H1 (cell line): Measurements from ENCODE around the gene PDCD2. TPM values are rescaled to one million over a fixed set of nuclear protein-coding genes. Genes with fewer than 3 reads are reported as not detected.

ENCODE experiments used
- CTCF ChIA-PET: fragments of 300-600 bp; sonication (Branson Sonifier 250); formaldehyde crosslinking; loops from one replicate; lab custom pipeline; 2021; ENCODE audit not compliant: partially characterized antibody; lab: Charles Lee
- POLR2A ChIA-PET: fragments of 300-600 bp; sonication (Branson Sonifier 250); formaldehyde crosslinking; loops from one replicate; lab custom pipeline; 2021; ENCODE audit warnings: inconsistent platforms; ENCODE audit not compliant: partially characterized antibody; lab: Charles Lee
- DNase-seq, 2 experiments: peaks; one replicate each; pipeline versions ENCODE4 v3.0.0 to v3.0.0-alpha.2; 2010 to 2022; ENCODE audit warnings: low spot score in 2 of 2, low read depth in 1 of 2, mixed read lengths in 1 of 2
- FAIRE-seq: peaks from 2 replicates; lab custom pipeline; 2011; peaks lifted over from hg19 to GRCh38; lab: Jason Lieb, UNC
- H2AFZ ChIP-seq: 2 replicates; pipeline ENCODE4 v1.8.1; 2012; ENCODE audit warnings: low read length, inconsistent platforms
- H2AK5ac ChIP-seq: 2 replicates; pipeline ENCODE4 v1.6.1; 2013; ENCODE audit warnings: low read depth, low read length
- H2BK120ac ChIP-seq: replicated peaks from 2 replicates; pipeline ENCODE3; 2013; ENCODE audit warnings: low read depth, low read length, inconsistent platforms
- H2BK12ac ChIP-seq: 2 replicates; pipeline ENCODE4 v1.6.1; 2013; ENCODE audit warnings: low read depth, low read length
- H2BK15ac ChIP-seq: 2 replicates; pipeline ENCODE4 v1.6.1; 2013; ENCODE audit warnings: low read length
- H2BK20ac ChIP-seq: 2 replicates; pipeline ENCODE4 v1.6.1; 2013; ENCODE audit warnings: low read length
- H2BK5ac ChIP-seq: 2 replicates; pipeline ENCODE4 v1.6.1; 2013; ENCODE audit warnings: low read depth, low read length
- H3K14ac ChIP-seq: 2 replicates; pipeline ENCODE4 v1.6.1; 2013; ENCODE audit warnings: inconsistent platforms; ENCODE audit not compliant: insufficient read length
- H3K18ac ChIP-seq: 2 replicates; pipeline ENCODE4 v1.6.1; 2013; ENCODE audit warnings: low read length; ENCODE audit errors: extremely low read depth
- H3K23ac ChIP-seq: 2 replicates; pipeline ENCODE4 v1.6.1; 2013; ENCODE audit warnings: inconsistent platforms; ENCODE audit not compliant: insufficient read length
- H3K23me2 ChIP-seq: 2 replicates; pipeline ENCODE4 v1.6.1; 2013; ENCODE audit warnings: low read depth, low read length
- H3K27ac ChIP-seq: 2 replicates; pipeline ENCODE4 v1.6.1; 2011; ENCODE audit warnings: low read depth, low read length, inconsistent platforms
- H3K27me3 ChIP-seq, 4 experiments: replicated peaks in 1 of 4; 1 replicate in 1 of 4; 2 replicates in 3 of 4; pipeline versions ENCODE4 v1.6.1 to v1.8.1; 2011 to 2013; ENCODE audit warnings: low read length in 3 of 4, mild to moderate bottlenecking in 3 of 4, inconsistent platforms in 2 of 4, mixed read lengths in 2 of 4, moderate library complexity in 1 of 4; ENCODE audit not compliant: control insufficient read depth in 3 of 4, insufficient read depth in 3 of 4; ENCODE audit errors: extremely low read depth in 1 of 4
- H3K36me3 ChIP-seq, 4 experiments: 2 replicates each; pipeline versions ENCODE4 v1.6.1 to v1.8.1; 2011 to 2013; ENCODE audit warnings: mild to moderate bottlenecking in 4 of 4, low read length in 3 of 4, moderate library complexity in 2 of 4, control low read depth in 1 of 4, inconsistent platforms in 1 of 4; ENCODE audit not compliant: insufficient read depth in 4 of 4, control insufficient read depth in 2 of 4
- H3K4ac ChIP-seq: replicated peaks from 2 replicates; pipeline ENCODE3; 2013; ENCODE audit warnings: low read length, low read depth, mixed read lengths, inconsistent platforms; ENCODE audit not compliant: insufficient read length
- H3K4me1 ChIP-seq, 4 experiments: replicated peaks in 1 of 4; 1 replicate in 1 of 4; 2 replicates in 3 of 4; pipeline versions ENCODE4 v1.6.1 to v1.8.1; 2011 to 2013; ENCODE audit warnings: low read length in 3 of 4, inconsistent platforms in 2 of 4, mixed read lengths in 1 of 4; ENCODE audit not compliant: insufficient read depth in 4 of 4, control insufficient read depth in 3 of 4
- H3K4me2 ChIP-seq, 2 experiments: 2 replicates each; pipeline versions ENCODE4 v1.6.1 to v1.8.1; 2011 to 2013; ENCODE audit warnings: low read depth in 2 of 2, low read length in 2 of 2, control low read depth in 1 of 2, inconsistent platforms in 1 of 2, mild to moderate bottlenecking in 1 of 2; ENCODE audit not compliant: insufficient read depth in 1 of 2
- H3K4me3 ChIP-seq, 4 experiments: fragments of 200-600, 300-600 bp in 1 of 4; sonication (generic), shearing (Covaris generic), sonication (Bioruptor Twin) in 1 of 4; 2 replicates each; pipeline versions ENCODE4 v1.5.1 to v1.8.1; 2011 to 2016; ENCODE audit warnings: low read length in 4 of 4, low read depth in 3 of 4, control low read depth in 2 of 4, inconsistent platforms in 2 of 4, mild to moderate bottlenecking in 2 of 4, mixed read lengths in 1 of 4, moderate library complexity in 1 of 4; ENCODE audit not compliant: insufficient read depth in 2 of 4; ENCODE audit errors: extremely low read depth in 1 of 4
- H3K56ac ChIP-seq: replicated peaks from 2 replicates; pipeline ENCODE3; 2013; ENCODE audit warnings: low read depth, mild to moderate bottlenecking, mixed read lengths, low read length, inconsistent platforms; ENCODE audit not compliant: insufficient read length
- H3K79me1 ChIP-seq: 2 replicates; pipeline ENCODE4 v1.6.1; 2013; ENCODE audit warnings: low read depth, low read length, control low read depth
- H3K79me2 ChIP-seq, 2 experiments: 2 replicates each; pipeline versions ENCODE4 v1.6.1 to v1.8.1; 2012 to 2013; ENCODE audit warnings: low read length in 2 of 2, mild to moderate bottlenecking in 2 of 2, inconsistent platforms in 1 of 2; ENCODE audit not compliant: insufficient read depth in 2 of 2, control insufficient read depth in 1 of 2
- H3K9ac ChIP-seq, 4 experiments: replicated peaks in 1 of 4; 1 replicate in 1 of 4; 2 replicates in 3 of 4; pipeline versions ENCODE4 v1.6.1 to v1.8.1; 2011 to 2013; ENCODE audit warnings: low read depth in 3 of 4, low read length in 3 of 4, control low read depth in 2 of 4, mild to moderate bottlenecking in 2 of 4, moderate library complexity in 2 of 4, inconsistent platforms in 1 of 4; ENCODE audit errors: extremely low read depth in 1 of 4
- H3K9me3 ChIP-seq, 2 experiments: 2 replicates each; pipeline versions ENCODE4 v1.6.1 to v1.8.1; 2012 to 2013; ENCODE audit warnings: mild to moderate bottlenecking in 2 of 2, moderate library complexity in 2 of 2, control low read depth in 1 of 2, inconsistent platforms in 1 of 2, low read depth in 1 of 2, low read length in 1 of 2, mixed read lengths in 1 of 2; ENCODE audit not compliant: insufficient read depth in 2 of 2
- H4K20me1 ChIP-seq, 2 experiments: replicated peaks in 1 of 2; 2 replicates each; pipeline versions ENCODE3 to v1.8.1; 2011 to 2013; ENCODE audit warnings: inconsistent platforms in 2 of 2, low read length in 2 of 2, mild to moderate bottlenecking in 1 of 2; ENCODE audit not compliant: insufficient read depth in 2 of 2, control insufficient read depth in 1 of 2
- H4K5ac ChIP-seq: 2 replicates; pipeline ENCODE4 v1.6.1; 2013; ENCODE audit warnings: low read length, low read depth, mixed read lengths, inconsistent platforms; ENCODE audit not compliant: insufficient read length
- H4K8ac ChIP-seq: 2 replicates; pipeline ENCODE4 v1.8.0; 2013; ENCODE audit warnings: mild to moderate bottlenecking, moderate library complexity, low read length, inconsistent platforms; ENCODE audit not compliant: insufficient read depth; ENCODE audit errors: extremely low read depth
- H4K91ac ChIP-seq: replicated peaks from 2 replicates; pipeline ENCODE3; 2013; ENCODE audit warnings: low read length, mixed read lengths, inconsistent platforms; ENCODE audit not compliant: insufficient read length
- ASH2L ChIP-seq: fragments of 200-600, 300-600 bp; sonication (generic); IDR thresholded peaks from one replicate; pipeline ENCODE4 v1.7.1; 2017; ENCODE audit warnings: low read length
- CBX5 ChIP-seq: fragments of 300-800, 300-1000 bp; sonication (generic); IDR thresholded peaks from 2 replicates; pipeline ENCODE4 v1.7.1; 2016; ENCODE audit warnings: antibody characterized with exemption, low read length, low read depth
- EGR1 ChIP-seq: IDR thresholded peaks from 2 replicates; pipeline ENCODE4 v1.6.1; 2011; ENCODE audit warnings: low read depth, low read length, borderline replicate concordance
- EP300 ChIP-seq, 2 experiments: IDR thresholded peaks; 1 replicate in 1 of 2; 2 replicates in 1 of 2; pipeline ENCODE4 v1.6.1; 2011 to 2012; ENCODE audit warnings: low read depth in 2 of 2, low read length in 2 of 2, mild to moderate bottlenecking in 2 of 2, borderline replicate concordance in 1 of 2, inconsistent platforms in 1 of 2, moderate library complexity in 1 of 2
- FOSL1 ChIP-seq: IDR thresholded peaks from 2 replicates; pipeline ENCODE4 v1.6.1; 2011; ENCODE audit warnings: mild to moderate bottlenecking, low read depth, low read length, moderate library complexity; ENCODE audit not compliant: insufficient read depth
- POLR2A ChIP-seq, 2 experiments: IDR thresholded peaks; 1 replicate in 1 of 2; 2 replicates in 1 of 2; pipeline ENCODE4 v1.6.1; 2011; ENCODE audit warnings: low read depth in 2 of 2, low read length in 2 of 2, mild to moderate bottlenecking in 2 of 2; ENCODE audit errors: control extremely low read depth in 1 of 2
- POU5F1 ChIP-seq: IDR thresholded peaks from 2 replicates; pipeline ENCODE4 v1.6.1; 2011; ENCODE audit warnings: low read depth, mild to moderate bottlenecking, low read length, moderate library complexity
- RXRA ChIP-seq: IDR thresholded peaks from 2 replicates; pipeline ENCODE4 v1.6.1; 2011; ENCODE audit warnings: low read depth, mild to moderate bottlenecking, low read length, moderate library complexity; ENCODE audit not compliant: insufficient read depth
- SIX5 ChIP-seq: IDR thresholded peaks from 2 replicates; pipeline ENCODE4 v1.6.1; 2011; ENCODE audit warnings: mild to moderate bottlenecking, low read depth, low read length
- SP1 ChIP-seq: IDR thresholded peaks from 2 replicates; pipeline ENCODE4 v1.6.1; 2011; ENCODE audit warnings: low read depth, low read length
- TAF7 ChIP-seq: optimal IDR thresholded peaks from 2 replicates; pipeline ENCODE3; 2011; ENCODE audit warnings: low read depth, mild to moderate bottlenecking, inconsistent platforms, low read length, moderate library complexity, borderline replicate concordance
- TBP ChIP-seq: IDR thresholded peaks from 2 replicates; pipeline ENCODE4 v1.6.1; 2011; ENCODE audit warnings: low read depth, low read length, improper control_type of control experiment
- TEAD4 ChIP-seq: IDR thresholded peaks from 2 replicates; pipeline ENCODE4 v1.6.1; 2012; ENCODE audit warnings: low read depth, low read length, inconsistent platforms, mixed read lengths
- WGBS, 2 experiments: shearing (Covaris generic) in 1 of 2; methylation state at CpG; one replicate each; pipeline versions ENCODE4 v1.1.6 to v1.1.7; 2013 to 2015; ENCODE audit warnings: low lambda C conversion rate in 2 of 2, mixed read lengths in 2 of 2, inconsistent platforms in 1 of 2, low coverage in 1 of 2, missing lambda C conversion rate in 1 of 2; ENCODE audit not compliant: insufficient replicate concordance in 2 of 2, insufficient coverage in 1 of 2, insufficient read length in 1 of 2; ENCODE audit errors: extremely low coverage in 1 of 2, missing lambda C conversion rate in 1 of 2; 5-methylcytosine and 5-hydroxymethylcytosine counted together
- polyA plus RNA-seq, 7 experiments: library from polyadenylated mRNA; depleted of rRNA in 3 of 7; stranded (reverse) in 5 of 7; unstranded in 2 of 7; fragments of >200 nt in 5 of 7; fragments of 200-250 nt in 2 of 7; gene quantifications; 1 replicate in 5 of 7; 2 replicates in 1 of 7; 4 replicates in 1 of 7; pipeline versions ENCODE4 v1.2.1 to v1.2.3, GENCODE V29; 2011 to 2013; ENCODE audit warnings: missing spikeins in 2 of 7, mixed read lengths in 2 of 7
- total RNA-seq: library from RNA; stranded (reverse); fragmentation: NEBNext Ultra II Directional; extraction: Animal tissue kit (Norgen Biotek cat#: 25700); gene quantifications from 2 replicates; pipeline ENCODE4 v1.2.1, GENCODE V29; 2021

Gene PDCD2
- total and polyA plus RNA-seq, 2 of the 8 experiments (the other 6 are each of a cell fraction or from before 2014, with no cell fraction given) = 74.1 to 116 TPM

DNA sequence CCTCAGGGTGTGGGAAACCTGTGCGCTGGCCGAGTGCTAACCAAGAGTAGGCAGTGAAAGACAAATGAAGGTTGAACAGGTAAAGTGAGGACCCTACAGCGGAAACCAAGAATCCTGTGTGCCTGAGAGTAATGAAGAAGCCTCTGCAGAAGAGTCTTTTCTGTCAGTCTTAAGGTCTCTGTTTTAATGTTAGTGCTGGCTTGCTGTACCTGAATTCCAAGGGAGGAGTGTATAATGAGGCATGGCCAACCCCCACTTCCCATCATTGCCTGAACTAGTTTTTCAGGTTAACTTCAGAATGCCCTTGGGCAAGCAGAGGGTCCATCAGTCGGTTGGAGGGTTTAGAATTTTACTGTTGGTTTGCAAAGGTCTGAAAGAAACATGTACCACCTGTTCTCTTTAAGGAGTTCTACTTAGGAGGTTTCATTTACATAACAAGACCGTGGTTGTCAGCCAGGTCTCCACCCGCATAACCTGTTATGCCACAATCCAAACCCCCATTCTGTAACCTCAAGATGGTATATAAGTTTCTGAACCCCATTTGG lies 589 bp upstream of the PDCD2 start:
- Histone ChIP-seq H2BK15ac (no peak overlapping the region; the same call in 1 of the 2 replicates), H2AK5ac (no peak overlapping the region), H3K4me3 (peak overlapping the region; percentile 67 to 89 (median 82)), H3K4me1 (peaks cover 2 to 6% (median 5%) of the 10 kb centered on the region in 4 experiments; a peak in 4 of 7 replicates), H3K79me2 (peaks cover 0 to 20% of the 10 kb centered on the region in 2 experiments; a peak in 2 of 4 replicates), H2BK5ac (peak overlapping the region; percentile 94), H4K20me1 (peaks cover 0 to 2% of the 10 kb centered on the region in 2 experiments), H4K91ac (peak overlapping the region; percentile 22), H3K23me2 (peaks cover 5% of the 10 kb centered on the region), H2BK20ac (peak overlapping the region; percentile 55; the same call in 1 of the 2 replicates), H4K8ac (no peak overlapping the region), H3K56ac (peak overlapping the region; percentile 32), H3K79me1 (no peaks in the 10 kb centered on the region), H3K14ac (no peak overlapping the region), H3K23ac (no peak overlapping the region), H4K5ac (no peak overlapping the region), H2AFZ (no peak overlapping the region), H3K27me3 (no peaks in the 10 kb centered on the region), H2BK120ac (peak overlapping the region; percentile 65), H3K27ac (peak overlapping the region; percentile 73), H3K36me3 (peaks cover 8 to 25% (median 17%) of the 10 kb centered on the region in 4 experiments; a peak in 6 of 8 replicates), H3K4me2 (peak overlapping the region; percentile 75 to 79), H2BK12ac (0 out of 2 replicates have a peak overlapping the region, but pooled peaks have one; percentile 72), H3K18ac (peak overlapping the region; percentile 95), H3K9me3 (peaks cover 6 to 8% of the 10 kb centered on the region in 2 experiments; a peak in 3 of 4 replicates), H3K4ac (peak overlapping the region; percentile 22), H3K9ac (peak overlapping the region; percentile 46 to 88 (median 76))
- peak; percentile 25 to 54 for DNase-seq
- ChIA-PET POLR2A (interaction anchor here (0.6 to 4.0 kb wide), 9 partner anchors 9 to 568 kb away, joined by 3 to 37 read pairs (median 7); partner anchors contain the start of genes PSMB1 and TBP), CTCF (interaction anchor here (1.1 to 1.7 kb wide), 3 partner anchors 10 to 33 kb away, joined by 3 to 9 read pairs (median 4); no protein-coding TSS in a partner anchor)
- 4% methylated on average over 6 of the region's 6 CpGs; no CpG with 5 or more reads in 1 of the 2 experiments for WGBS, 2 experiments
- FAIRE-seq = peak; percentile 45
- TF ChIP-seq TEAD4 = 0 out of 2 replicates have a peak, but pooled peaks have one; percentile 24
- TF ChIP-seq TBP = no peak
- TF ChIP-seq ASH2L = peak; percentile 43
- TF ChIP-seq EGR1 = no peak
- TF ChIP-seq POLR2A (IDR thresholded peaks at IDR 0.05; ENCODE audit: control extremely low read depth in 1 of 2, low read depth in 2 of 2, low read length in 2 of 2) = peak in 1 of 2 experiments; percentile 25; a peak in 2 of 3 replicates
- TF ChIP-seq FOSL1 = no peak
- no peak for TF ChIP-seq RXRA
- TF ChIP-seq CBX5 = no peak
- no peak for TF ChIP-seq POU5F1
- TF ChIP-seq TAF7 = no peak
- no peak for TF ChIP-seq SIX5
- TF ChIP-seq SP1 = peak; percentile 90
- no peak for TF ChIP-seq EP300 (IDR thresholded peaks at IDR 0.05; ENCODE audit: borderline replicate concordance in 1 of 2, low read depth in 2 of 2, low read length in 2 of 2)
